ENCODE results near the gene TBC1D23. TPM values are rescaled to one million over a fixed set of nuclear protein-coding genes. Genes with fewer than 3 reads are reported as not detected.

TBC1D23 gene
- total RNA-seq, 1 donor from 2014 or later, result 35.9 TPM

DNA sequence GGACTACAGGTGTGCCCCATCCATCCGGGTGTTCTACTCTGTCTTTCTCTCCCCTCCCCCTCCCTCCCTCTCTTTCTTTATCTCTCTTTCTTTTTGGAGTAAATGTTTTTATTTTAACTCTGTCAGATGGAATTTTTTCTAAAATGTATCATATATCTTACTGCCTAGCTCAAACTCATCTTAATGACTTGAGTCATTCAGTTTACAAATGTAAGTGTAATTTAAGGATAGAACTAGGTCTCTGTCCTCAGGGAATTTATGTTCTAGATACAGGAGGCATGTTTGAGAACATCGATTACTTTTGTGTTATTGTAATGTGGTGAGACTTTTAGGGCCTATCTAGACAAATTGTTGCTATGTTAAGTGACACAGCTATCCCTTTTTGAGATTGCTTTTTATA, 3.5 kb downstream of the TBC1D23 start:
- Histone ChIP-seq H3K27ac (replicated peaks) (no peak overlapping the region), H3K4me1 (peaks cover 88% of the 10 kb centered on the region), H3K36me3 (no peaks in the 10 kb centered on the region), H3K4me3 (no peak overlapping the region), H3K27me3 (ENCODE audit: low read depth) (no peaks in the 10 kb centered on the region), H3K9me3 (replicated peaks) (no peaks in the 10 kb centered on the region)
- no peak for TF ChIP-seq CTCF (IDR thresholded peaks at IDR 0.05; ENCODE audit: borderline replicate concordance)
- no peak for DNase-seq
- intact Hi-C loops (cut with micrococcal nuclease), result no loop called here

DNA sequence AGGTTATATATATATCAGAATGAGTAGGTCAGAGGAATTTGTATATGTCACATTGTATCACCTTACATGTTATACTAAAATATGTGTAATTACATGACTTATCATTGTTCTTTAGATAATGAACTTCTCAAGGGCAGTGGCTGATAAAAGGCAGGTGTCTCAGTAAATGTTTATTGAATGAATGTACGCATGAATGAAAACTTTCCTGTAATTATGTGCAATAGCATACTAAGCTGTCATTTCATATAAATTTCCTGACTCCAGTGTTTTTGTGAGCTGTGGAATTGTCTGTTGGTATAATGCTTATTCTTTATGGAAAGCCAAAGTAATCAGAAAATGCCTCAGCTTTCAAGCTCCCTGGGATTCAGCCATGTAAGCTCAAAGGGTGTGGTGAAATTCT, 4.2 kb downstream of the TBC1D23 start:
- no peak for DNase-seq
- H3K27ac ChIP-seq (replicated peaks), result no peak overlapping the region
- intact Hi-C loops (cut with micrococcal nuclease), result no loop called here
- H3K36me3 ChIP-seq, result no peaks in the 10 kb centered on the region
- H3K9me3 ChIP-seq (replicated peaks), result no peaks in the 10 kb centered on the region
- no peaks in the 10 kb centered on the region for H3K27me3 ChIP-seq (ENCODE audit: low read depth)
- H3K4me3 ChIP-seq, result no peak overlapping the region
- no peak for TF ChIP-seq CTCF (IDR thresholded peaks at IDR 0.05; ENCODE audit: borderline replicate concordance)
- H3K4me1 ChIP-seq, result peaks cover 88% of the 10 kb centered on the region

DNA sequence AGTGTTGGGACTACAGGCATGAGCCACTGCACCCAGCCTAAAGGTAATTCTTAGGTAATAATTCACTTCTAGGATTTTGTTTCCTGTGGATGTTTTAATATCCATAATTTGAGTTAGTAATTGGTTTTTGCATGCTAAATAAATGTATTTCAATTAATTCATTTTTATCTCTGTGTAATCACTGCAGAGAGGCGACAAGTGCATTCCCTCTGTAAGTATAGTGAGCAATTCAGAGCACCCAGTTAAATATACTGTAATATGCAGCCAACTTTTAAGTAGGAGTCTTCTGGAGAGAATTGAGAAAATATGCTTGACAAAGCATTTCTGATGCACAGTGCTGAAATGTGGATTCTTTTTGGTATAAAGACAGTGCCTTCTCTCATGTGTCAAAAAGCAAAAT, 5.7 kb downstream of the TBC1D23 start:
- Histone ChIP-seq H3K4me1 (peaks cover 89% of the 10 kb centered on the region), H3K4me3 (no peak overlapping the region), H3K36me3 (no peaks in the 10 kb centered on the region), H3K27ac (replicated peaks) (no peak overlapping the region), H3K27me3 (ENCODE audit: low read depth) (no peaks in the 10 kb centered on the region), H3K9me3 (replicated peaks) (no peaks in the 10 kb centered on the region)
- intact Hi-C loops (cut with micrococcal nuclease), result no loop called here
- no peak for TF ChIP-seq CTCF (IDR thresholded peaks at IDR 0.05; ENCODE audit: borderline replicate concordance)
- no peak for DNase-seq

GRCh38 chr3:100268156-100268555, 7.4 kb downstream of the TBC1D23 start:
- H3K4me1 ChIP-seq, result peaks cover 73% of the 10 kb centered on the region
- intact Hi-C loops (cut with micrococcal nuclease), result no loop called here

DNA sequence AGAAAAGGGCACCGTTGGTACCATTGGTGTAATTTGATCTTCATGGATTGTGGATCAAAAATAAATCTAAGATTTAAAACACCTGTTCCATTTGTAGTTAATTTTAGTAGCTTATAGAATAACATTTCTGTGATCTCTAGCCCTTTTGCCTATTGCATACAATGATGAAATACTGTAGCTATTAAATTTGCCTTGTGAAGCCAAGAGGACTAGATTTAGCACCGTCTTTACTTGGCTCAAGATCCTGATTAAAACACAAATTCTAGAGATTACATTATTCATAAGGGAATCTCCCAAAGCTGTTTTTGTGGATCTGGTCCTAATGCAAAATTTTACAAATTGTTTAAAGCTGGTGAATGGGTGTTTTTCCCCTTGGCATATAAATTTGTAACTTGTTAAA, 8.2 kb downstream of the TBC1D23 start:
- TF ChIP-seq CTCF (IDR thresholded peaks at IDR 0.05; ENCODE audit: borderline replicate concordance), result no peak
- intact Hi-C loops (cut with micrococcal nuclease), result no loop called here
- no peak overlapping the region for H3K4me3 ChIP-seq
- H3K9me3 ChIP-seq (replicated peaks), result no peaks in the 10 kb centered on the region
- no peaks in the 10 kb centered on the region for H3K36me3 ChIP-seq
- DNase-seq, result no peak
- H3K27ac ChIP-seq (replicated peaks), result no peak overlapping the region
- peaks cover 71% of the 10 kb centered on the region for H3K4me1 ChIP-seq
- no peaks in the 10 kb centered on the region for H3K27me3 ChIP-seq (ENCODE audit: low read depth)

More at GRCh38 chr3:100268156-100268555, 7.4 kb downstream of the TBC1D23 start:
- Histone ChIP-seq H3K36me3 (no peaks in the 10 kb centered on the region), H3K4me3 (no peak overlapping the region), H3K27ac (replicated peaks) (no peak overlapping the region), H3K27me3 (ENCODE audit: low read depth) (no peaks in the 10 kb centered on the region), H3K9me3 (replicated peaks) (no peaks in the 10 kb centered on the region)
- no peak for DNase-seq
- no peak for TF ChIP-seq CTCF (IDR thresholded peaks at IDR 0.05; ENCODE audit: borderline replicate concordance)

All from left ventricle myocardium inferior (tissue), 1 donor.